Thoracic aorta (tissue), 2 donors: ENCODE results near the gene PIEZO1. TPM values are rescaled to one million over a fixed set of nuclear protein-coding genes. Genes with fewer than 3 reads are reported as not detected.

Source experiments
- ATAC-seq: fragments of 150-250 bp; one replicate; pipeline ENCODE4 v1.8.0; 2017; ENCODE audit warnings: low read depth; ENCODE audit not compliant: insufficient number of reproducible peaks, low FRiP score
- DNase-seq: peaks from one replicate; pipeline ENCODE4 v3.0.0-alpha.2; 2020; ENCODE audit warnings: low spot score
- H3K27ac ChIP-seq, 2 donors: fragments of 200-600 bp; sonication (generic); 1 replicate in 1 of 2; 2 replicates in 1 of 2; pipeline ENCODE4 v1.5.1; 2016; ENCODE audit warnings: mild to moderate bottlenecking in 2 of 2, moderate library complexity in 2 of 2
- H3K27me3 ChIP-seq: fragments of 200-600 bp; sonication (generic); replicated peaks from 2 replicates; pipeline ENCODE4 v1.6.0; 2016; ENCODE audit warnings: mild to moderate bottlenecking; ENCODE audit not compliant: insufficient read depth
- H3K36me3 ChIP-seq: fragments of 200-600 bp; sonication (generic); one replicate; pipeline ENCODE4 v1.5.1; 2016
- H3K4me1 ChIP-seq, 2 donors: fragments of 200-600 bp; sonication (generic); 1 replicate in 1 of 2; 2 replicates in 1 of 2; pipeline versions ENCODE4 v1.5.1 to v1.6.0; 2016; ENCODE audit warnings: low read depth in 2 of 2, mild to moderate bottlenecking in 1 of 2; ENCODE audit not compliant: control insufficient read depth in 1 of 2
- H3K4me3 ChIP-seq: fragments of 200-600 bp; sonication (generic); 2 replicates; pipeline ENCODE4 v1.5.1; 2016; ENCODE audit warnings: mild to moderate bottlenecking
- H3K9me3 ChIP-seq: fragments of 200-600 bp; sonication (generic); 2 replicates; pipeline ENCODE4 v1.5.1; 2016
- total RNA-seq, 2 donors: library from RNA; depleted of rRNA; stranded (reverse); fragments of >200 nt; gene quantifications; one replicate each; pipeline versions ENCODE4 v1.1.0 to v1.2.3, GENCODE V29; 2016
- TF ChIP-seq, protein P1 (sequence below): fragments of 200-600 bp; sonication (generic); IDR thresholded peaks from one replicate; pipeline ENCODE4 v1.5.1; 2019; ENCODE audit warnings: antibody characterized with exemption

PIEZO1 gene
- total RNA-seq, 2 donors from 2014 or later, result 108 to 179 TPM

DNA sequence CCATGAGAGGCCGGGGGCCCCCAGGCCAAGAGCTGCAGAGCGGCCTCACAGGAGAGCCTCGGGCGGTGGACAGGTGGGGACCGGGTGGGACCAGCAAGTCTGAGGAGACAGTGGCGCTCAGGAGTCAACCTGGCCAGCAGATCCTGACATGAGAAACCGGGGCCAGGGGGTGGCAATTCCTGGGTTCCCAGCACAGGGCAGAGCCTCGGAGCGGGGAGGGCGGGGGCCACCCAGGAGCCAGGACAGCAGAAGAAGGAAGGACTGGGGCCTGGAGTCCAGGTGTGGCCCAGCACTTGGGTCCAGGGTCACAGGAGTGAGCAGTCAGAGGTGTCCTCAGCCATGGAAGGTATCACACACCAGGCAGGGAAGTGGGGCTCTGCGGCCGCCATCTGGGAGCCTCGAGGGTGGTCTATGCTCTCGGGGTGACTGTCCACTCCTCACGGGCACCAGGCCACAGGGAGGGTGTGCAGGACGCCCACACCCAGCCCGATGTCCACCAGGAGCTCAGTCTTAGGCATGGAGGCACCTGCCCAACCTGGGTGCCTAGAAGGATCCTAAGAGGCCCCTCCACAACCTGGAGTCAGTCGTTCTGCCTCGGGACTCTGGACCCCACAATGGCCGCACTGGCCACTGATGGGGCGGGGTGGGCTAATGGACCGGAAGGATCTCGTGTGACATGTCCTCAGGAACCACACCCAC lies 29.1 kb downstream of the PIEZO1 start:
- no peaks in the 10 kb centered on the region for H3K27me3 ChIP-seq
- no peaks in the 10 kb centered on the region for H3K9me3 ChIP-seq
- H3K4me3 ChIP-seq, result no peak overlapping the region
- TF ChIP-seq, protein P1, sequence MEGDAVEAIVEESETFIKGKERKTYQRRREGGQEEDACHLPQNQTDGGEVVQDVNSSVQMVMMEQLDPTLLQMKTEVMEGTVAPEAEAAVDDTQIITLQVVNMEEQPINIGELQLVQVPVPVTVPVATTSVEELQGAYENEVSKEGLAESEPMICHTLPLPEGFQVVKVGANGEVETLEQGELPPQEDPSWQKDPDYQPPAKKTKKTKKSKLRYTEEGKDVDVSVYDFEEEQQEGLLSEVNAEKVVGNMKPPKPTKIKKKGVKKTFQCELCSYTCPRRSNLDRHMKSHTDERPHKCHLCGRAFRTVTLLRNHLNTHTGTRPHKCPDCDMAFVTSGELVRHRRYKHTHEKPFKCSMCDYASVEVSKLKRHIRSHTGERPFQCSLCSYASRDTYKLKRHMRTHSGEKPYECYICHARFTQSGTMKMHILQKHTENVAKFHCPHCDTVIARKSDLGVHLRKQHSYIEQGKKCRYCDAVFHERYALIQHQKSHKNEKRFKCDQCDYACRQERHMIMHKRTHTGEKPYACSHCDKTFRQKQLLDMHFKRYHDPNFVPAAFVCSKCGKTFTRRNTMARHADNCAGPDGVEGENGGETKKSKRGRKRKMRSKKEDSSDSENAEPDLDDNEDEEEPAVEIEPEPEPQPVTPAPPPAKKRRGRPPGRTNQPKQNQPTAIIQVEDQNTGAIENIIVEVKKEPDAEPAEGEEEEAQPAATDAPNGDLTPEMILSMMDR, result no peak
- no peaks in the 10 kb centered on the region for H3K4me1 ChIP-seq
- DNase-seq (no peak), ATAC-seq (no peak)
- H3K36me3 ChIP-seq, result no peaks in the 10 kb centered on the region
- H3K27ac ChIP-seq, result no peak overlapping the region

DNA sequence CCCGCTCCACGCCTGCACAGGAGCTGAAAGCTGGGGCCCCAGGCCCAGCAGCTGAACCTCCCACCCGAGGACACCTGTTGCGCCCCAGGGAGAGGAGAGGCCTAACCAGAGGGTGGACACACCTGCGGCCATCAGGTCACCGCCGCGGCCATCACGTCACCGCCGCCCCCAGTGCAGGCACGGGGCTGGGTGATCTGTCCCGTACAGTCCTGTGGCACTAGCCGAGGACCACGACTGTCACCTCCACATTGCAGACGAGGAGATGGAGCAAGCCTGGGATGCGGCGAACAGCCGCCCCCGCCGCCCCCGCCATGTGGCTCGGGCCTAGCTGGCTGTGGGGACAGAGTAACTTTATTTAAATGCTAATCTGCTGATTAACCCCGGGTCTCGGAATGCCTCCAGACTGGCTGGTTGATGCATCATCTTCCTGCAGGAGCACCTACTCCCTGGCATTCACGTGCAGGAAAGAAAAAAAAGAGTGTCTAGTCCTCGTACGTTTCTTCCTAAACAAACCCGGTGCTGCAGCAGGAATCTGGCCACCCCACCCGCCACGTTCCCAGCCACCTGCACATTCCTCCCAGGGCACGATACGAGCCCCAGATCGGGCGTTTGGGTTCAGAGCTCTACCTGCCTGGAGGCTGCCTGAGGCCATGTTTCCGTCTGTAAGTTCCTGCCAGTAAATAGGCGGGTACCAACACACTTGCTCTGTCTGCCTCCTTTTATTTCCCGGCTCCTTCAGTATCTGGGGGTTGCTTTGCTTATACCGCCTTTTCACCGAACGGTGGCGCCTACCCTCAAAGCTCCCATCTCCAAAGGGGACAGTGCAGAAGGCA lies 29.9 kb downstream of the PIEZO1 start:
- no peaks in the 10 kb centered on the region for H3K36me3 ChIP-seq
- no peaks in the 10 kb centered on the region for H3K9me3 ChIP-seq
- TF ChIP-seq, protein P1, result no peak
- DNase-seq (no peak), ATAC-seq (no peak)
- H3K27ac ChIP-seq, result no peak overlapping the region
- no peaks in the 10 kb centered on the region for H3K27me3 ChIP-seq
- no peaks in the 10 kb centered on the region for H3K4me1 ChIP-seq
- H3K4me3 ChIP-seq, result no peak overlapping the region

DNA sequence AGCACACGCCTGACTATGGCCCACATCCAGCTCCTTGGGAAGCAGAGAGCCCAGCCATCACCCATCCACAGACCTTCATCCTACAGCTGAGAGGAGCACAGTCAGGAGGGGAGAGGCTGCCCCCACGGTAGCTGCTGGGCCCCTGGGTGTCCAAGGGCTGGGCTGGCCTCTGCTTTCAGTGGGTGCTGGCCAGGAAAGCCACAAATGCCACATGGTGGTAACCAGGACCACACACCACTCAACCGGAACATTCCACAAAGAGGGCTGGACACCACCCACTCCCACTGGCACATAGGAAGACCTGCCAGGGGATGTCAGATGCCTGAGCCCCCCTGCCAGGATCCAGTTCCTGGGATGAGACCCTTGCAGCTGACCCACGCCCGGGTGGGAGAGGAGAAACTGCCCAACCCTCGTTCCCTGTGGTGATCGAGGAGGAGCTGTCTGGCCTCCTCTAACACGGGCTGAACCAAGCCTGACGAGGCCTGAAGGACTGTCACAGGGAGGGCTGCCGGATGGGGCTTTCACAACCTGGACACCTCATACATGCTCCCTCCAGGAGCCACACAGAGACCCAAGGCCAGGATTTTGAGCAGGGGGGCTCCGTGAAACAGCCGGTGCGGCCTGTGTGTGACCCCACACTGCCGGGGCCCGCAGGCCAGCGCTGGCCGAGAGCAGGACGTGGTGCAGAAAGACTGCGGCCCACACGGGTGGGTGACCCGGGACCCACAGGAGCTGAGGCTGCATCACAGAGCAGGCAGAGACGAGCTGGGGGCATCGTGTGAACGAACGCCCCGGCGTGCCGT lies 30.7 kb downstream of the PIEZO1 start:
- TF ChIP-seq, protein P1, result no peak
- Histone ChIP-seq H3K27me3 (no peaks in the 10 kb centered on the region), H3K4me1 (no peaks in the 10 kb centered on the region), H3K36me3 (no peaks in the 10 kb centered on the region), H3K9me3 (no peaks in the 10 kb centered on the region), H3K4me3 (no peak overlapping the region), H3K27ac (no peak overlapping the region)
- no peak for ATAC-seq
- no peak for DNase-seq

- Histone ChIP-seq H3K27ac (no peak overlapping the region), H3K27me3 (no peaks in the 10 kb centered on the region), H3K36me3 (no peaks in the 10 kb centered on the region), H3K9me3 (no peaks in the 10 kb centered on the region), H3K4me1 (no peaks in the 10 kb centered on the region), H3K4me3 (no peak overlapping the region)
- TF ChIP-seq, protein P1, result no peak
- DNase-seq (no peak), ATAC-seq (no peak)
These were observed 31.4 kb downstream of the PIEZO1 start for GRCh38 chr16:88753602-88754001.

DNA sequence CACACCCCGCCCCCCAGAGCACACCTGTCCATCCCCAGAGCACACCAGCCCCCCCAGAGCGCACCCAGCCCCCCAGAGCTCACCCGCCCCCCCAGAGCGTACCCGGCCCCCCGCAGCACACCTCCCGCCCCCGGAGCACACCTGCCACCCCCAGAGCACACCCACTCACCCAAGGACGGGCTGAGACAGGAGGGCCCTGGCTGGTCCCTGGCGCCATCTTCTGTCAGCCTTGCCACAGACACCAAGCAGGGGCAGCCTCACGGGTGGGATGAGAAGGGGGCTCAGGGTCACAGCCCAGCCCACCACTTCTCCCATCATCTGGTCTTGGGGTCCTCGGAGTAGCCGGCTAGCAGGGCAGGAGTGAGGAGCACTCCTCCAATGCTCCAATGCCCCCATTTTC lies 31.8 kb downstream of the PIEZO1 start:
- Histone ChIP-seq H3K27ac (no peak overlapping the region), H3K9me3 (no peaks in the 10 kb centered on the region), H3K27me3 (no peaks in the 10 kb centered on the region), H3K36me3 (no peaks in the 10 kb centered on the region), H3K4me3 (no peak overlapping the region), H3K4me1 (no peaks in the 10 kb centered on the region)
- TF ChIP-seq, protein P1, result no peak
- DNase-seq (no peak), ATAC-seq (no peak)
